H1 (cell line): Measurements from ENCODE around the gene FBN1. TPM values are rescaled to one million over a fixed set of nuclear protein-coding genes. Genes with fewer than 3 reads are reported as not detected.

Source experiments
- CBX8 ChIP-seq: fragments of 300-800, 300-1000 bp; sonication (generic); IDR thresholded peaks from 2 replicates; pipeline ENCODE4 v1.7.1; 2016; ENCODE audit warnings: low read depth, low read length, borderline replicate concordance
- CHD7 ChIP-seq: fragments of 300-600 bp; sonication (generic); IDR thresholded peaks from 2 replicates; pipeline ENCODE4 v1.7.1; 2012; ENCODE audit warnings: low read length, moderate library complexity, mild to moderate bottlenecking, inconsistent platforms; ENCODE audit not compliant: insufficient replicate concordance
- CTCF ChIP-seq, 3 experiments: IDR thresholded peaks; 1 replicate in 2 of 3; 2 replicates in 1 of 3; pipeline versions ENCODE4 v1.5.1 to v1.6.1; 2011; ENCODE audit warnings: low read length in 3 of 3, mild to moderate bottlenecking in 3 of 3, inconsistent platforms in 2 of 3, low read depth in 1 of 3, moderate library complexity in 1 of 3; ENCODE audit not compliant: insufficient read depth in 1 of 3; ENCODE audit errors: control extremely low read depth in 1 of 3
- NRF1 ChIP-seq: IDR thresholded peaks from 2 replicates; pipeline ENCODE4 v1.6.1; 2011; ENCODE audit warnings: mild to moderate bottlenecking, low read depth, low read length, improper control_type of control experiment
- POLR2AphosphoS5 ChIP-seq: IDR thresholded peaks from 2 replicates; pipeline ENCODE4 v1.6.1; 2011; ENCODE audit warnings: low read depth, low read length
- TBP ChIP-seq: IDR thresholded peaks from 2 replicates; pipeline ENCODE4 v1.6.1; 2011; ENCODE audit warnings: low read depth, low read length, improper control_type of control experiment
- polyA plus RNA-seq, 7 experiments: library from polyadenylated mRNA; depleted of rRNA in 3 of 7; stranded (reverse) in 5 of 7; unstranded in 2 of 7; fragments of >200 nt in 5 of 7; fragments of 200-250 nt in 2 of 7; gene quantifications; 1 replicate in 5 of 7; 2 replicates in 1 of 7; 4 replicates in 1 of 7; pipeline versions ENCODE4 v1.2.1 to v1.2.3, GENCODE V29; 2011 to 2013; ENCODE audit warnings: missing spikeins in 2 of 7, mixed read lengths in 2 of 7
- total RNA-seq: library from RNA; stranded (reverse); fragmentation: NEBNext Ultra II Directional; extraction: Animal tissue kit (Norgen Biotek cat#: 25700); gene quantifications from 2 replicates; pipeline ENCODE4 v1.2.1, GENCODE V29; 2021

Gene FBN1
- total and polyA plus RNA-seq, 2 of the 8 experiments (the other 6 are each of a cell fraction or from before 2014, with no cell fraction given): 3.0 to 4.0 TPM

GRCh38 chr15:48481802-48482201 is 163.7 kb downstream of the FBN1 start (continued):
- no peak for TF ChIP-seq NRF1
- TF ChIP-seq CBX8: no peak
- TF ChIP-seq CTCF (IDR thresholded peaks at IDR 0.05; ENCODE audit: control extremely low read depth in 1 of 3, insufficient read depth in 1 of 3, low read depth in 1 of 3, low read length in 3 of 3): no peak
- TF ChIP-seq CHD7: no peak
- no peak for TF ChIP-seq POLR2AphosphoS5
- TF ChIP-seq TBP: no peak
